ENCODE results near the gene ADARB2.
A peak's percentile ranks its signal among the peaks of the same experiment; 100 is the strongest.

Gene ADARB2

GRCh38 chr10:1515780-1516491 is 221.4 kb downstream of the ADARB2 start:
- DNase-seq: peak in 1 of 10 donors; percentile 62
- intact Hi-C loops (cut with DNase I): no loop called here

- intact Hi-C loops (cut with DNase I): no loop called here
- no peak for DNase-seq
These were observed 222.1 kb downstream of the ADARB2 start for GRCh38 chr10:1515121-1515779.

- intact Hi-C loops (cut with DNase I): no loop called here
- no peak for DNase-seq
These were observed 222.6 kb downstream of the ADARB2 start for GRCh38 chr10:1514681-1515080.

GRCh38 chr10:1513221-1513620 is 224.1 kb downstream of the ADARB2 start:
- no peak for DNase-seq
- intact Hi-C loops (cut with DNase I): no loop called here

- DNase-seq: no peak
- intact Hi-C loops (cut with DNase I): no loop called here
These were observed 228.3 kb downstream of the ADARB2 start for GRCh38 chr10:1509011-1509530.

GRCh38 chr10:1508096-1508495 is 229.2 kb downstream of the ADARB2 start:
- DNase-seq: peak in 1 of 10 donors; percentile 74
- intact Hi-C loops (cut with DNase I): no loop called here

GRCh38 chr10:1507436-1507835 is 229.9 kb downstream of the ADARB2 start:
- peak in 1 of 10 donors; percentile 68 for DNase-seq
- intact Hi-C loops (cut with DNase I): no loop called here

- no peak for DNase-seq
- intact Hi-C loops (cut with DNase I): no loop called here
These were observed 232.4 kb downstream of the ADARB2 start for GRCh38 chr10:1504940-1505339.

GRCh38 chr10:1504286-1504685 is 233.0 kb downstream of the ADARB2 start:
- intact Hi-C loops (cut with DNase I): no loop called here
- DNase-seq: peak in 1 of 10 donors; percentile 77

GRCh38 chr10:1502451-1502850 is 234.9 kb downstream of the ADARB2 start:
- DNase-seq: no peak
- intact Hi-C loops (cut with DNase I): no loop called here

- intact Hi-C loops (cut with DNase I): no loop called here
- no peak for DNase-seq
These were observed 237.9 kb downstream of the ADARB2 start for GRCh38 chr10:1499359-1499957.

GRCh38 chr10:1498746-1499358 is 238.5 kb downstream of the ADARB2 start:
- DNase-seq: no peak
- intact Hi-C loops (cut with DNase I): no loop called here

- DNase-seq: no peak
- intact Hi-C loops (cut with DNase I): no loop called here
These were observed 241.3 kb downstream of the ADARB2 start for GRCh38 chr10:1495915-1496517.

GRCh38 chr10:1492641-1493040 is 244.7 kb downstream of the ADARB2 start:
- intact Hi-C loops (cut with DNase I): no loop called here
- no peak for DNase-seq

- DNase-seq: no peak
- intact Hi-C loops (cut with DNase I): no loop called here
These were observed 245.4 kb downstream of the ADARB2 start for GRCh38 chr10:1491901-1492300.

- intact Hi-C loops (cut with DNase I): no loop called here
- no peak for DNase-seq
These were observed 247.5 kb downstream of the ADARB2 start for GRCh38 chr10:1489801-1490200.

- intact Hi-C loops (cut with DNase I): no loop called here
- peak in 1 of 10 donors; percentile 42 for DNase-seq
These were observed 248.3 kb downstream of the ADARB2 start for GRCh38 chr10:1488970-1489548.

- peak in 1 of 10 donors; percentile 73 for DNase-seq
- intact Hi-C loops (cut with DNase I): no loop called here
These were observed 250.3 kb downstream of the ADARB2 start for GRCh38 chr10:1486841-1487687.

- intact Hi-C loops (cut with DNase I): no loop called here
These were observed 252.0 kb downstream of the ADARB2 start for GRCh38 chr10:1485357-1485756.

More at GRCh38 chr10:1485357-1485756, 252.0 kb downstream of the ADARB2 start:
- DNase-seq: no peak

Data from posterior cingulate gyrus (tissue), 11 donors.